ENCODE data around the gene C19orf73. TPM values are rescaled to one million over a fixed set of nuclear protein-coding genes. Genes with fewer than 3 reads are reported as not detected.

Gene C19orf73
- total and polyA plus RNA-seq, 9 of the 15 experiments (the other 6 are each of a cell fraction or from before 2014, with no cell fraction given) = 0.08 to 7.4 (median 1.4) TPM

DNA sequence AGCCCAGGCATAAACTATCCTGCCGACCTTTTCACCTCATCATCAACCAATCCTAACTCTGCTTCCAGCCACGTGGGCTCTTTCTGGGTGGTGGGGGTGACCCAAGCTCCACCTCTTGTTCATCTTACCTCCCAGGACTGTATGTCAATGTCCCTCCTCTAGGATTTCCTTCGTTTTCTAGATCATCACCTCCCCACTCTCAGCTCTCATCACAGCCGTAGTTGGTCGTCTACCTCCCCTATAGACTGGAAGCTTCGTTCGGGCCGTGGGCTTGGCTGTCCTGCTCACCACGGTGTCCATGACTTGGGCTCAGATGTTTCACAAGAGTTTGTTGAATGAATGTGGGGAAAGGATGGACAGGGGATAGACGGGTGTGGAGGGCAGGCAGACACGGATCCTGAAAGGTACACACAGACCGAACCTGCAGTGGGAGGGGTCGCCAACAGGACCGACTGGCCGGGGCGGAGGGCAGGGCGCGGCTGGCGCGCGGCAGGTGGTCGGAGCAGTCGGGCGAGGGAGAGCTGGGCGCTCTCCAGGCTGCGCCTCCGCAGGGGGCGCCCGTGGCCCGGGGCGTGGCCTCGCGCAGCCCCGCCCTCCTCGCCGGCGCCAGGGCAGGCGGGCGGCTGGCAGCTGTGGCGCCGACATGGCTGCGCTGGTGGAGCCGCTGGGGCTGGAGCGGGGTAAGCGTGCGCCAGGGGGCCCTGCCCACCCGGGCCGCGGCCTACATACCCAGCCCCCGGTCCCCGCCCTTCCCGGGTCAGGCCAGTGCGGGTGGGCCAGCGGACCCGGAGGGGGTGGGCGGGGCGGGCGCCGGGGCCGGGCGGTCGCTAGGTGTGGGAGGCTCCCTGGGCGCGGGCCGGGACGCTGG, 4.9 kb downstream of the C19orf73 start, which contains the start of gene LIN7B:
TSS of gene LIN7B (plus strand) at position 609 of the 868 bp plus-strand sequence. CDS start at position 644, 35 bp downstream.
- no peaks in the 10 kb centered on the region for H3K27me3 ChIP-seq (ENCODE audit: control insufficient read depth in 2 of 2, insufficient read depth in 2 of 2, low read length in 2 of 2)
- peaks cover 51 to 73% of the 10 kb centered on the region in 2 experiments for H3K4me1 ChIP-seq (replicated peaks in 1 of 2; ENCODE audit: control insufficient read depth in 2 of 2, insufficient read depth in 2 of 2, low read length in 2 of 2)
- H3K4me2 ChIP-seq (ENCODE audit: insufficient read depth, low read length) = peak within 1 kb of the TSS; percentile 100
- H3K79me2 ChIP-seq (ENCODE audit: control insufficient read depth, insufficient read depth, low read length) = peaks cover 22% of the 10 kb centered on the region; the same call in 2 of the 3 replicates
- H3K9ac ChIP-seq (ENCODE audit: insufficient read depth in 1 of 2, low read depth in 2 of 2, low read length in 2 of 2) = peak within 1 kb of the TSS; percentile 72 to 95
- DNase-seq (ENCODE audit: extremely low read depth in 1 of 4, low spot score in 3 of 4) = peak; percentile 83 to 88 (median 86)
- peak; percentile 91 for FAIRE-seq
- ATAC-seq = peak; percentile 78
- peak within 1 kb of the TSS; percentile 100 for H2AFZ ChIP-seq (ENCODE audit: low read depth, low read length)
- in situ Hi-C loops (cut with MboI) (loop anchor here (10.0 kb wide), 1 partner anchor 1221 kb away; no protein-coding TSS in a partner anchor), intact Hi-C loops (cut with micrococcal nuclease) (no loop called here)
- POLR2A ChIA-PET = interaction anchor here (0.6 to 2.2 kb wide), 14 partner anchors 9 to 1296 kb away, joined by 3 to 20 read pairs (median 3); partner anchors contain the start of gene HRC
- H3K9me1 ChIP-seq (ENCODE audit: control insufficient read depth, insufficient read depth, low read length) = no peaks in the 10 kb centered on the region
- WGBS (ENCODE audit: insufficient coverage, low coverage, missing lambda C conversion rate) = under 1% methylated on average over 44 of the region's 66 CpGs
- no peaks in the 10 kb centered on the region; the same call in 1 of the 2 replicates for H4K20me1 ChIP-seq (replicated peaks; ENCODE audit: control insufficient read depth, insufficient read depth, low read length)
- no TSS peak for BruUV-seq (replicated peaks)
- H3K4me3 ChIP-seq = peak within 1 kb of the TSS; percentile 81
- H3K9me3 ChIP-seq (replicated peaks; ENCODE audit: control insufficient read depth, insufficient read depth, low read depth, low read length) = no peaks in the 10 kb centered on the region
- CTCF ChIA-PET (ENCODE audit: low intra/inter-chr PET ratio) = interaction anchor here (0.7 to 1.2 kb wide), 2 partner anchors 84 to 94 kb away, joined by 3 to 5 read pairs; no protein-coding TSS in a partner anchor
- H3K36me3 ChIP-seq (ENCODE audit: control insufficient read depth, insufficient read depth, low read length) = peaks cover 22% of the 10 kb centered on the region
- peak within 1 kb of the TSS; percentile 79 for H3K27ac ChIP-seq (ENCODE audit: extremely low read depth, low read depth, low read length)
- TF ChIP-seq, protein P1, sequence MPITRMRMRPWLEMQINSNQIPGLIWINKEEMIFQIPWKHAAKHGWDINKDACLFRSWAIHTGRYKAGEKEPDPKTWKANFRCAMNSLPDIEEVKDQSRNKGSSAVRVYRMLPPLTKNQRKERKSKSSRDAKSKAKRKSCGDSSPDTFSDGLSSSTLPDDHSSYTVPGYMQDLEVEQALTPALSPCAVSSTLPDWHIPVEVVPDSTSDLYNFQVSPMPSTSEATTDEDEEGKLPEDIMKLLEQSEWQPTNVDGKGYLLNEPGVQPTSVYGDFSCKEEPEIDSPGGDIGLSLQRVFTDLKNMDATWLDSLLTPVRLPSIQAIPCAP (CRISPR knock-in tag; IDR thresholded peaks at IDR 0.05; ENCODE audit: borderline replicate concordance) = no peak
- TF ChIP-seq ZNF551 (CRISPR knock-in tag; IDR thresholded peaks at IDR 0.05) (no peak), MCM2 (IDR thresholded peaks at IDR 0.05; ENCODE audit: low read depth) (no peak), MTA2 (IDR thresholded peaks at IDR 0.05; ENCODE audit: low read depth) (no peak), ZNF239 (CRISPR knock-in tag; IDR thresholded peaks at IDR 0.05) (no peak), ZNF263 (CRISPR knock-in tag; IDR thresholded peaks at IDR 0.05; ENCODE audit: borderline replicate concordance) (no peak), SP2 (IDR thresholded peaks at IDR 0.05; ENCODE audit: extremely low read depth, low read depth, low read length, poor library complexity, severe bottlenecking) (no peak), KHSRP (IDR thresholded peaks at IDR 0.05) (no peak), MAFG (tag; conservative IDR thresholded peaks at IDR 0.05) (no peak), SMARCA5 (IDR thresholded peaks at IDR 0.05) (0 out of 2 replicates have a peak, but pooled peaks have one; percentile 60), CBFA2T2 (conservative IDR thresholded peaks at IDR 0.05) (peak; percentile 60), RFX5 (IDR thresholded peaks at IDR 0.05; ENCODE audit: low read depth, low read length) (no peak), ZFP30 (CRISPR knock-in tag; IDR thresholded peaks at IDR 0.05; ENCODE audit: borderline replicate concordance) (no peak)
- TF ChIP-seq, protein P2, sequence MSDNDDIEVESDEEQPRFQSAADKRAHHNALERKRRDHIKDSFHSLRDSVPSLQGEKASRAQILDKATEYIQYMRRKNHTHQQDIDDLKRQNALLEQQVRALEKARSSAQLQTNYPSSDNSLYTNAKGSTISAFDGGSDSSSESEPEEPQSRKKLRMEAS (CRISPR knock-in tag; IDR thresholded peaks at IDR 0.05) = peak; percentile 87
- TF ChIP-seq, protein P3, sequence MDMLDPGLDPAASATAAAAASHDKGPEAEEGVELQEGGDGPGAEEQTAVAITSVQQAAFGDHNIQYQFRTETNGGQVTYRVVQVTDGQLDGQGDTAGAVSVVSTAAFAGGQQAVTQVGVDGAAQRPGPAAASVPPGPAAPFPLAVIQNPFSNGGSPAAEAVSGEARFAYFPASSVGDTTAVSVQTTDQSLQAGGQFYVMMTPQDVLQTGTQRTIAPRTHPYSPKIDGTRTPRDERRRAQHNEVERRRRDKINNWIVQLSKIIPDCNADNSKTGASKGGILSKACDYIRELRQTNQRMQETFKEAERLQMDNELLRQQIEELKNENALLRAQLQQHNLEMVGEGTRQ (CRISPR knock-in tag; IDR thresholded peaks at IDR 0.05) = peak; percentile 95
- TF ChIP-seq, protein P4, sequence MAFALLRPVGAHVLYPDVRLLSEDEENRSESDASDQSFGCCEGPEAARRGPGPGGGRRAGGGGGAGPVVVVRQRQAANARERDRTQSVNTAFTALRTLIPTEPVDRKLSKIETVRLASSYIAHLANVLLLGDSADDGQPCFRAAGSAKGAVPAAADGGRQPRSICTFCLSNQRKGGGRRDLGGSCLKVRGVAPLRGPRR (CRISPR knock-in tag; IDR thresholded peaks at IDR 0.05) = no peak
- TF ChIP-seq, protein P5, sequence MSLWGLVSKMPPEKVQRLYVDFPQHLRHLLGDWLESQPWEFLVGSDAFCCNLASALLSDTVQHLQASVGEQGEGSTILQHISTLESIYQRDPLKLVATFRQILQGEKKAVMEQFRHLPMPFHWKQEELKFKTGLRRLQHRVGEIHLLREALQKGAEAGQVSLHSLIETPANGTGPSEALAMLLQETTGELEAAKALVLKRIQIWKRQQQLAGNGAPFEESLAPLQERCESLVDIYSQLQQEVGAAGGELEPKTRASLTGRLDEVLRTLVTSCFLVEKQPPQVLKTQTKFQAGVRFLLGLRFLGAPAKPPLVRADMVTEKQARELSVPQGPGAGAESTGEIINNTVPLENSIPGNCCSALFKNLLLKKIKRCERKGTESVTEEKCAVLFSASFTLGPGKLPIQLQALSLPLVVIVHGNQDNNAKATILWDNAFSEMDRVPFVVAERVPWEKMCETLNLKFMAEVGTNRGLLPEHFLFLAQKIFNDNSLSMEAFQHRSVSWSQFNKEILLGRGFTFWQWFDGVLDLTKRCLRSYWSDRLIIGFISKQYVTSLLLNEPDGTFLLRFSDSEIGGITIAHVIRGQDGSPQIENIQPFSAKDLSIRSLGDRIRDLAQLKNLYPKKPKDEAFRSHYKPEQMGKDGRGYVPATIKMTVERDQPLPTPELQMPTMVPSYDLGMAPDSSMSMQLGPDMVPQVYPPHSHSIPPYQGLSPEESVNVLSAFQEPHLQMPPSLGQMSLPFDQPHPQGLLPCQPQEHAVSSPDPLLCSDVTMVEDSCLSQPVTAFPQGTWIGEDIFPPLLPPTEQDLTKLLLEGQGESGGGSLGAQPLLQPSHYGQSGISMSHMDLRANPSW (CRISPR knock-in tag; IDR thresholded peaks at IDR 0.05) = peak; percentile 35; the same call in 1 of the 2 replicates

All from K562 (cell line).